Spinal cord (tissue), 10 donors: Measurements from ENCODE around the gene CCND2. TPM values are rescaled to one million over a fixed set of nuclear protein-coding genes. Genes with fewer than 3 reads are reported as not detected.

ENCODE experiments used
- DNase-seq, 6 donors: peaks; one replicate each; pipeline versions ENCODE4 v3.0.0 to v3.0.0-alpha.2; 2013 to 2015; ENCODE audit warnings: low spot score in 6 of 6, low read depth in 4 of 6
- H3K27ac ChIP-seq: one replicate; pipeline ENCODE4 v1.5.1; 2013; ENCODE audit warnings: low read depth, low read length, control low read depth
- H3K27me3 ChIP-seq: one replicate; pipeline ENCODE4 v1.6.1; 2013; ENCODE audit warnings: low read length; ENCODE audit not compliant: control insufficient read depth, insufficient read depth
- H3K36me3 ChIP-seq: one replicate; pipeline ENCODE4 v1.6.1; 2013; ENCODE audit warnings: low read length; ENCODE audit not compliant: control insufficient read depth, insufficient read depth
- H3K4me1 ChIP-seq: one replicate; pipeline ENCODE4 v1.6.1; 2013; ENCODE audit warnings: low read length; ENCODE audit not compliant: control insufficient read depth, insufficient read depth
- H3K4me3 ChIP-seq: one replicate; pipeline ENCODE4 v1.5.1; 2013; ENCODE audit warnings: low read depth, low read length, control low read depth
- H3K9me3 ChIP-seq: one replicate; pipeline ENCODE4 v1.6.1; 2013; ENCODE audit warnings: low read length; ENCODE audit not compliant: control insufficient read depth, insufficient read depth
- WGBS: methylation state at CpG from one replicate; pipeline ENCODE4 v1.1.5; 2013; ENCODE audit warnings: missing lambda C conversion rate; ENCODE audit not compliant: insufficient coverage; 5-methylcytosine and 5-hydroxymethylcytosine counted together
- polyA plus RNA-seq, 2 donors: library from polyadenylated mRNA; unstranded; fragments of 120-200 nt; gene quantifications; one replicate each; pipeline ENCODE4 v1.2.1, GENCODE V29; 2013; ENCODE audit not compliant: insufficient read length in 2 of 2
- total RNA-seq, 2 donors: library from RNA; depleted of rRNA in 1 of 2; stranded (reverse); fragments of 120-200 nt in 1 of 2; fragments of >200 nt in 1 of 2; gene quantifications; one replicate each; pipeline versions ENCODE4 v1.2.3 to v1.2.4, GENCODE V29; 2013 to 2014
- donor health status: healthy.

The CCND2 gene
- total and polyA plus RNA-seq, 4 donors = 57.4 to 127 (median 94.7) TPM

DNA sequence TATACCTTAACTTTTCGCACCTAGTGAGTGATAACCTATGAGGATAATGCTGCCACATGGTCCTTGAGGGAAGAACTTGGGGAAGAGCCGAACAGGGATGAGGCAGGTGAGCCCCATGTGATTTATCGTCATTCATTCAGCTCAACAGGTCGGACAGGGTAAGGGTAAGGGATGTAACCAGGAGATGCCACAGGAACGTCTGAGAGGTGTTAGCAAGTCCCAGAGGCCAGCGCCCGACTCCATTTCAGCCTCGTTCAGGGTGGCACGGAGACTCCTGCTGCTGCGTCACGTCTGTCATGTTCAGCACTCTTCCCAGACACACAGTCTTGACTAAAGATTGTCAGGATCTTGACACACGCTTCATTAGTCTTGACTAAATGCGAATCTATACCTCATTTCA is 24.1 kb downstream of the CCND2 start:
- no peak for DNase-seq
- H3K4me1 ChIP-seq = peaks cover 20% of the 10 kb centered on the region
- no peaks in the 10 kb centered on the region for H3K9me3 ChIP-seq
- peaks cover 17% of the 10 kb centered on the region for H3K36me3 ChIP-seq
- no peaks in the 10 kb centered on the region for H3K27me3 ChIP-seq
- WGBS = 94% methylated on average over 13 of the region's 13 CpGs
- H3K27ac ChIP-seq = no peak overlapping the region
- H3K4me3 ChIP-seq = no peak overlapping the region

DNA sequence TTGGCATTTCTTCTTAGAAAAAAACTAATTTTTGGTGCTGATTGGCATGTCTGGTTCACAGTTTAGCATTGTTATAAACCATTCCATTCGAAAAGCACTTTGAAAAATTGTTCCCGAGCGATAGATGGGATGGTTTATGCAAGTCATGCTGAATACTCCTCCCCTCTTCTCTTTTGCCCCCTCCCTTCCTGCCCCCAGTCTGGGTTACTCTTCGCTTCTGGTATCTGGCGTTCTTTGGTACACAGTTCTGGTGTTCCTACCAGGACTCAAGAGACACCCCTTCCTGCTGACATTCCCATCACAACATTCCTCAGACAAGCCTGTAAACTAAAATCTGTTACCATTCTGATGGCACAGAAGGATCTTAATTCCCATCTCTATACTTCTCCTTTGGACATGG is 27.3 kb downstream of the CCND2 start:
- Histone ChIP-seq H3K27ac (no peak overlapping the region), H3K36me3 (peaks cover 22% of the 10 kb centered on the region), H3K27me3 (no peaks in the 10 kb centered on the region), H3K4me3 (no peak overlapping the region), H3K4me1 (peaks cover 3% of the 10 kb centered on the region), H3K9me3 (no peaks in the 10 kb centered on the region)
- WGBS = 94% methylated on average over 2 of the region's 5 CpGs
- DNase-seq = peak in 1 of 6 donors; percentile 31

- peaks cover 3% of the 10 kb centered on the region for H3K4me1 ChIP-seq
- WGBS = 87% methylated on average over 9 of the region's 11 CpGs
- H3K36me3 ChIP-seq = peaks cover 19% of the 10 kb centered on the region
- H3K27me3 ChIP-seq = no peaks in the 10 kb centered on the region
- DNase-seq = peak in 1 of 6 donors; percentile 21
- H3K9me3 ChIP-seq = no peaks in the 10 kb centered on the region
- H3K4me3 ChIP-seq = no peak overlapping the region
- H3K27ac ChIP-seq = no peak overlapping the region
Measured at GRCh38 chr12:4301932-4302501, 28.5 kb downstream of the CCND2 start.

- H3K4me1 ChIP-seq = peaks cover 8% of the 10 kb centered on the region
- 83% methylated on average over 4 of the region's 8 CpGs for WGBS
- no peak for DNase-seq
- H3K4me3 ChIP-seq = no peak overlapping the region
- peaks cover 16% of the 10 kb centered on the region for H3K36me3 ChIP-seq
- no peak overlapping the region for H3K27ac ChIP-seq
- no peaks in the 10 kb centered on the region for H3K27me3 ChIP-seq
- H3K9me3 ChIP-seq = no peaks in the 10 kb centered on the region
Measured at GRCh38 chr12:4302881-4303280, 29.3 kb downstream of the CCND2 start.

DNA sequence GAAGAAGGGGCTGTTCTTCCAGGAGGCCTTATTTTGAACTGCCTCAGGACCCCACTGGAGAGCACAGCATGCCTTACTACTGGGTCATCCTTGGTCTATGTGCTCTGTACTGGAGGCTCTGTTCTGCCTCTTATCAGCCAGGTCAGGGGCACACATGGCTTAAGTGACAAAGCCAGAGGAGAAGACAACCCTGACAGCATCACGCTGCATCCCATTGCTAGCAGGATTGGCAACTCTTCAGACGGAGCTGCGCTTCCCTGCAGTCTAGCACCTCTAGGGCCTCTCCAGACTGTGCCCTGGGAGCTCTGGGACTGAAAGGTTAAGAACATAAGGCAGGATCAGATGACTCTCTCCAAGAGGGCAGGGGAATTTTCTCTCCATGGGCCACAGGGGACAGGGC is 30.2 kb downstream of the CCND2 start:
- H3K4me1 ChIP-seq = peaks cover 15% of the 10 kb centered on the region
- 96% methylated on average over 3 of the region's 3 CpGs for whole genome bisulfite sequencing
- H3K4me3 ChIP-seq = no peak overlapping the region
- peak in 1 of 6 donors; percentile 70 for DNase-seq
- no peaks in the 10 kb centered on the region for H3K9me3 ChIP-seq
- peaks cover 17% of the 10 kb centered on the region for H3K36me3 ChIP-seq
- no peaks in the 10 kb centered on the region for H3K27me3 ChIP-seq
- no peak overlapping the region for H3K27ac ChIP-seq

DNA sequence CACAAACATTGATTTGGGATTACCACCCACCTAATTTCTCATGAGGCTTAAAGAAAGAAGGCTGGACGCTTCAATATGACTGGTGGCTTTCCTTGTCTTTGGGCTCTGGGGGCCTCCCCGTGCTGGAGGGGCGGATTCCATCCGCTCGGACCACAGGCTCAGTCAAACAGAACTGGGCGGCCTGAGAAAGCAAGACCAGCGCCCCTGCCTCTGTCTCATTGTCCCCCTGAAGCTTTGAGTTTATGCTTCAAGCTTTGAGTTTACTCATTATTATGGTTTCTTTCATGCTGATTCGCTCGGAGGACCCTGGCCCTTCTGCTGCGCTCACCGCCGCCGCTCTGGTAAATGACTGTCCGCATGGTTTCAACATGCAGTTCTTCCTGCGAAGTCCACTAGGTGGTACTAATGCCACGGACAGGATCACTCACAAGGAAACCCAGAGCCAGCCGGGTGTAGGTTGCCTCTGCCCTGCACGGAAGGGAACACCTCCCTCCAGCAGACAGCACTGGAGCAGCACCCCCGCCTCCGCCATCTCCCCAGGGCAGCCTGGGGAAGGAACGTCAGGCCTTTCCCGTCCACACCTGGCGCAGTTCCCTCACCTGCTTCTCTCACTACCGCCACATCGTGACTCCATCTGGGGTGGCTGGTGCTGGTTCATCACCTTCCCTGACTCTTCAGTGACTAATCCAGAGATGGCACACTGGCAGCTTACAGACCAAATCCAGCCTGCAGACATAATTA is 34.2 kb downstream of the CCND2 start:
- Histone ChIP-seq H3K9me3 (no peaks in the 10 kb centered on the region), H3K27me3 (no peaks in the 10 kb centered on the region), H3K4me3 (peak overlapping the region; percentile 14), H3K36me3 (peaks cover 11% of the 10 kb centered on the region), H3K4me1 (peaks cover 15% of the 10 kb centered on the region), H3K27ac (peak overlapping the region; percentile 18)
- WGBS = 13% methylated on average over 25 of the region's 25 CpGs
- DNase-seq = peak in 3 of 6 donors; percentile 62 to 95 (median 90)

DNA sequence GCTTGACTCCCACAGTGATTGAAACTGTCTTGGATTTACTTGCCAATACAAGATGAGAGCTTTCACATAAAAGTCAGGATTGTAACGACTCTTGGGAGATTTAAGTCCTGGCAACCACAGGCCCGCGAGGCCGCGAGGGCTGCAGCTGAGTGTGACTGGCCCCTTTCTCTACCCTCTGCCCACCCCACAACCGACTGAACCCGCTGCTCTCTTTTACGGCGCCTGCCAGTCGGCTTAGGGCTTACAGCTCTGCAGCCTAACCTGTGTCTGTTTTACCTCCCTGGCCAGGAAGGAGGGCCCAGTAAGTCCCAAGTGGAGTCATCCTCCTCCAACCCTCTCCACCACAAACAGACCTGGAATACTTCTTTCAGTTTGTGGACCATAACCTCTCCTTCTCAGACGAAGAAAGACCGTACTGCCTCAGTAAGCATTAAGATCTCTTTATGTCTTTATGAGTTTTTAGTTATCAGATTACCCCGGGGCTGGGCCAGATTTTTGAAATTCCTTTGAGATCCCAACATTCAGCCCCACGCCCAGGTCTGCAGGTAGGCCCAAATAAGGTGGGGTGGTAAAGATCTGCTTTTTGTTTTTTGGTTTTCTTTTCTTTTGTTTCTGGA is 34.9 kb downstream of the CCND2 start:
- WGBS = 42% methylated on average over 10 of the region's 14 CpGs
- H3K27ac ChIP-seq = no peak overlapping the region
- no peak overlapping the region for H3K4me3 ChIP-seq
- H3K9me3 ChIP-seq = no peaks in the 10 kb centered on the region
- peaks cover 11% of the 10 kb centered on the region for H3K36me3 ChIP-seq
- no peaks in the 10 kb centered on the region for H3K27me3 ChIP-seq
- H3K4me1 ChIP-seq = peaks cover 15% of the 10 kb centered on the region
- no peak for DNase-seq

- H3K27me3 ChIP-seq = no peaks in the 10 kb centered on the region
- peak in 1 of 6 donors; percentile 51 for DNase-seq
- peaks cover 3% of the 10 kb centered on the region for H3K36me3 ChIP-seq
- peaks cover 12% of the 10 kb centered on the region for H3K4me1 ChIP-seq
- H3K9me3 ChIP-seq = no peaks in the 10 kb centered on the region
- no peak overlapping the region for H3K4me3 ChIP-seq
- WGBS = 89% methylated on average over 2 of the region's 5 CpGs
- H3K27ac ChIP-seq = no peak overlapping the region
Measured at GRCh38 chr12:4311776-4312175, 38.2 kb downstream of the CCND2 start.

DNA sequence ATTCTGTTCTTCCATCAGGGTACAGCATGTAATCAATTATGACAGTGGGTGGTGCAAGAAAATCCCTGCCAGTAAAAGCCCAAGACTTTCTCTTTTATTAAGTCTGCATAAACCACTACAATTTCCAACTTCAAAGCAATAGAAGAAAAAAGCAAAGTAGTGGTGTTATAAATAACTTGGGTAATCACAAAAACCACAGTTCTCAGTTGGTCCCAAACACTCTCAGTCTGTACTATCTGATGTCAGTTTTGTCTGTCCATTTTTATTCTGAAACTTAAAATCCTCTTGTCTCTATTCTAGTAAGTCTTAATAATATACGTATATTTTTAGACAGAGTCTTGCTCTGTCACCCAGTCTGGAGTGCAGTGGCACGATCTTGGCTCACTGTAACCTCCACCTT is 38.7 kb downstream of the CCND2 start:
- H3K27ac ChIP-seq = no peak overlapping the region
- H3K27me3 ChIP-seq = no peaks in the 10 kb centered on the region
- peaks cover 3% of the 10 kb centered on the region for H3K36me3 ChIP-seq
- DNase-seq = no peak
- WGBS = no CpG with 5 or more reads among the region's 2 CpGs
- no peak overlapping the region for H3K4me3 ChIP-seq
- no peaks in the 10 kb centered on the region for H3K9me3 ChIP-seq
- peaks cover 12% of the 10 kb centered on the region for H3K4me1 ChIP-seq

GRCh38 chr12:4320497-4320852 is 46.9 kb downstream of the CCND2 start:
- peak overlapping the region; percentile 80 for H3K27ac ChIP-seq
- DNase-seq = no peak
- H3K4me3 ChIP-seq = peak overlapping the region; percentile 68
- WGBS = 0% methylated on average over 11 of the region's 13 CpGs
- peaks cover 4% of the 10 kb centered on the region for H3K36me3 ChIP-seq
- no peaks in the 10 kb centered on the region for H3K9me3 ChIP-seq
- H3K27me3 ChIP-seq = no peaks in the 10 kb centered on the region
- H3K4me1 ChIP-seq = peaks cover 13% of the 10 kb centered on the region
